Measurements from ENCODE around the gene SIRT5.

GRCh38 chr6:13541496-13541895, 32.9 kb upstream of the SIRT5 start:
- TF ChIP-seq EZH2phosphoT487 (IDR thresholded peaks at IDR 0.05; ENCODE audit: low read depth), result no peak
- TF ChIP-seq, protein P1, sequence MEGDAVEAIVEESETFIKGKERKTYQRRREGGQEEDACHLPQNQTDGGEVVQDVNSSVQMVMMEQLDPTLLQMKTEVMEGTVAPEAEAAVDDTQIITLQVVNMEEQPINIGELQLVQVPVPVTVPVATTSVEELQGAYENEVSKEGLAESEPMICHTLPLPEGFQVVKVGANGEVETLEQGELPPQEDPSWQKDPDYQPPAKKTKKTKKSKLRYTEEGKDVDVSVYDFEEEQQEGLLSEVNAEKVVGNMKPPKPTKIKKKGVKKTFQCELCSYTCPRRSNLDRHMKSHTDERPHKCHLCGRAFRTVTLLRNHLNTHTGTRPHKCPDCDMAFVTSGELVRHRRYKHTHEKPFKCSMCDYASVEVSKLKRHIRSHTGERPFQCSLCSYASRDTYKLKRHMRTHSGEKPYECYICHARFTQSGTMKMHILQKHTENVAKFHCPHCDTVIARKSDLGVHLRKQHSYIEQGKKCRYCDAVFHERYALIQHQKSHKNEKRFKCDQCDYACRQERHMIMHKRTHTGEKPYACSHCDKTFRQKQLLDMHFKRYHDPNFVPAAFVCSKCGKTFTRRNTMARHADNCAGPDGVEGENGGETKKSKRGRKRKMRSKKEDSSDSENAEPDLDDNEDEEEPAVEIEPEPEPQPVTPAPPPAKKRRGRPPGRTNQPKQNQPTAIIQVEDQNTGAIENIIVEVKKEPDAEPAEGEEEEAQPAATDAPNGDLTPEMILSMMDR (IDR thresholded peaks at IDR 0.05; ENCODE audit: low read depth, low read length), result no peak

Measured in OCI-LY3 (cell line).